Vagina (tissue), 2 donors: ENCODE measurements around the gene SSU72.

ENCODE experiments used
- POLR2A ChIP-seq, 2 donors: fragments of 450-650 bp; IDR thresholded peaks; one replicate each; pipeline ENCODE4 v1.6.1; 2017; ENCODE audit warnings: antibody characterized with exemption in 2 of 2, mild to moderate bottlenecking in 2 of 2, moderate library complexity in 2 of 2
- POLR2AphosphoS5 ChIP-seq, 2 donors: sonication (generic); formaldehyde crosslinking; IDR thresholded peaks; one replicate each; pipeline ENCODE4 v1.9.0; 2017; ENCODE audit warnings: antibody characterized with exemption in 2 of 2, mild to moderate bottlenecking in 2 of 2, low read depth in 1 of 2; ENCODE audit not compliant: insufficient read depth in 1 of 2
- TF ChIP-seq, protein P1 (sequence below), 3 experiments: fragments of 450-650 bp in 2 of 3; fragments of 200-600 bp in 1 of 3; sonication (generic) in 1 of 3; IDR thresholded peaks; one replicate each; pipeline ENCODE4 v1.5.1; 2017 to 2019; ENCODE audit warnings: antibody characterized with exemption in 3 of 3, mild to moderate bottlenecking in 2 of 3, moderate library complexity in 2 of 3

DNA sequence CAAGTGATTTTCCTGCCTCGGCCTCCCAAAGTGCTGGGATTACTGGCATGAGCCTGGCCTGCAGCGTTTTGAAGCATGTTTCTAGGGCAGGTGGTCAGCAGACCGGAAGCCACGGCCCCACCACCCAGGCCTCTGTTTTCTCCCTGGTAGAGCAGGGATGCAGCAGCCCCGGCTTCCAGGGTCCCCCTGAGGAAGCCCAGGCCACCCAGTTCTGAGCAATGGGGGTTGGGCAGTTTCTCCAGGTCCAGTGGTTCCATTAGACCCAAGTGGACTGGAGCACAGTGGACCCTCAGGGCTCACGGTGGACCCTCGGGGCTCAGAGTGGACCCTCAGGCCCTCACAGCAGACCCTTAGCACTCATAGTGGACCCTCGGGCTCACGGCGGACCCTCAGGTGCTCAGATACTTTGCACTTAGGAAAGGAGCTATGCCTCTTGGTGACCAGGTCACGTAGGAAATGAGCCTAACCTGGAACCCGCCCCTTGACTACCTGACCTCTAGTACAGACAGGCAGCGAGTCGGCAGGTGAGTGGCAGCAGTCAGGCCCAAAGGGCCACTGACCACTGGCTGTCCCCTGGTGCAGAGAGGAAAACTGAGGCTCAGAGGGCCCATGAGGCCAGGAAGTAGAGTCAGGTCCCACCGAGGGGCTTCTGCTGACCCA lies 29.8 kb upstream of the SSU72 start:
- TF ChIP-seq, protein P1, sequence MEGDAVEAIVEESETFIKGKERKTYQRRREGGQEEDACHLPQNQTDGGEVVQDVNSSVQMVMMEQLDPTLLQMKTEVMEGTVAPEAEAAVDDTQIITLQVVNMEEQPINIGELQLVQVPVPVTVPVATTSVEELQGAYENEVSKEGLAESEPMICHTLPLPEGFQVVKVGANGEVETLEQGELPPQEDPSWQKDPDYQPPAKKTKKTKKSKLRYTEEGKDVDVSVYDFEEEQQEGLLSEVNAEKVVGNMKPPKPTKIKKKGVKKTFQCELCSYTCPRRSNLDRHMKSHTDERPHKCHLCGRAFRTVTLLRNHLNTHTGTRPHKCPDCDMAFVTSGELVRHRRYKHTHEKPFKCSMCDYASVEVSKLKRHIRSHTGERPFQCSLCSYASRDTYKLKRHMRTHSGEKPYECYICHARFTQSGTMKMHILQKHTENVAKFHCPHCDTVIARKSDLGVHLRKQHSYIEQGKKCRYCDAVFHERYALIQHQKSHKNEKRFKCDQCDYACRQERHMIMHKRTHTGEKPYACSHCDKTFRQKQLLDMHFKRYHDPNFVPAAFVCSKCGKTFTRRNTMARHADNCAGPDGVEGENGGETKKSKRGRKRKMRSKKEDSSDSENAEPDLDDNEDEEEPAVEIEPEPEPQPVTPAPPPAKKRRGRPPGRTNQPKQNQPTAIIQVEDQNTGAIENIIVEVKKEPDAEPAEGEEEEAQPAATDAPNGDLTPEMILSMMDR (IDR thresholded peaks at IDR 0.05), result no peak
- TF ChIP-seq POLR2A (IDR thresholded peaks at IDR 0.05), result no peak
- TF ChIP-seq POLR2AphosphoS5 (IDR thresholded peaks at IDR 0.05; ENCODE audit: insufficient read depth in 1 of 2, low read depth in 1 of 2), result no peak
